T-cell (primary cell): ENCODE measurements around the gene LRTM2. TPM values are rescaled to one million over a fixed set of nuclear protein-coding genes. Genes with fewer than 3 reads are reported as not detected.

Experiments
- ATAC-seq, 4 experiments: fragments of 200-7000 bp in 3 of 4; fragments of 150-1000 bp in 1 of 4; cut with Tn5 transposase; replicated peaks in 1 of 4; 1 replicate in 3 of 4; 2 replicates in 1 of 4; pipeline ENCODE4 v1.10.0; 2021; ENCODE audit warnings: moderate library complexity in 3 of 4, mild to moderate bottlenecking in 2 of 4, moderate number of reproducible peaks in 1 of 4
- CTCF ChIA-PET, 2 donors: fragments of 300-600 bp; sonication (Branson Sonifier 250); formaldehyde crosslinking; loops; one replicate each; lab custom pipeline; 2022; ENCODE audit warnings: antibody characterized with exemption in 2 of 2; lab: Charles Lee
- POLR2A ChIA-PET, 2 donors: fragments of 300-600 bp; sonication (Branson Sonifier 250); formaldehyde crosslinking; loops; one replicate each; lab custom pipeline; 2022; ENCODE audit warnings: antibody characterized with exemption in 2 of 2; lab: Charles Lee
- DNase-seq, 35 experiments: peaks; one replicate each; pipeline versions ENCODE4 v3.0.0 to v3.0.0-alpha.2; 2013 to 2023
- H3K27ac ChIP-seq: one replicate; pipeline ENCODE4 v1.5.1; 2013; ENCODE audit warnings: low read length
- H3K27me3 ChIP-seq, 2 experiments: replicated peaks in 1 of 2; 1 replicate in 1 of 2; 2 replicates in 1 of 2; pipeline versions ENCODE4 v1.6.1 to v1.7.0; 2013; ENCODE audit warnings: low read length in 1 of 2, mixed read lengths in 1 of 2; ENCODE audit not compliant: control insufficient read depth in 2 of 2, insufficient read depth in 2 of 2; ENCODE audit errors: extremely low read depth in 1 of 2
- H3K36me3 ChIP-seq, 2 donors: 1 replicate in 1 of 2; 2 replicates in 1 of 2; pipeline versions ENCODE4 v1.6.1 to v1.7.0; 2013; ENCODE audit warnings: low read length in 1 of 2; ENCODE audit not compliant: control insufficient read depth in 2 of 2, insufficient read depth in 1 of 2; ENCODE audit errors: extremely low read depth in 1 of 2
- H3K4me1 ChIP-seq, 2 experiments: 1 replicate in 1 of 2; 2 replicates in 1 of 2; pipeline versions ENCODE4 v1.6.1 to v1.7.0; 2013; ENCODE audit warnings: low read length in 2 of 2, mixed read lengths in 1 of 2; ENCODE audit not compliant: insufficient read depth in 2 of 2, control insufficient read depth in 1 of 2; ENCODE audit errors: extremely low read depth in 1 of 2
- H3K4me3 ChIP-seq, 2 donors: 1 replicate in 1 of 2; 2 replicates in 1 of 2; pipeline versions ENCODE4 v1.5.1 to v1.7.0; 2013; ENCODE audit warnings: mild to moderate bottlenecking in 2 of 2, low read length in 1 of 2, moderate library complexity in 1 of 2; ENCODE audit not compliant: control insufficient read depth in 1 of 2; ENCODE audit errors: extremely low read depth in 1 of 2
- H3K9me3 ChIP-seq: 2 replicates; pipeline ENCODE4 v1.7.0; 2013
- H3K27ac Mint-ChIP-seq, 2 donors: one replicate each; pipeline ENCODE4 v1.8.0; 2020 to 2021; ENCODE audit warnings: mild to moderate bottlenecking in 2 of 2, mixed read lengths in 2 of 2
- H3K27me3 Mint-ChIP-seq, 2 donors: one replicate each; pipeline ENCODE4 v1.8.0; 2021 to 2022; ENCODE audit warnings: mixed read lengths in 2 of 2
- H3K36me3 Mint-ChIP-seq: one replicate; pipeline ENCODE4 v1.8.0; 2021; ENCODE audit warnings: mixed read lengths
- H3K4me1 Mint-ChIP-seq, 3 donors: one replicate each; pipeline ENCODE4 v1.8.0; 2020 to 2022; ENCODE audit warnings: mixed read lengths in 3 of 3, mild to moderate bottlenecking in 1 of 3
- H3K4me3 Mint-ChIP-seq, 3 donors: one replicate each; pipeline ENCODE4 v1.8.0; 2020 to 2022; ENCODE audit warnings: mild to moderate bottlenecking in 3 of 3, mixed read lengths in 3 of 3, moderate library complexity in 3 of 3
- H3K9me3 Mint-ChIP-seq, 3 donors: one replicate each; pipeline ENCODE4 v1.8.0; 2020 to 2022; ENCODE audit warnings: mixed read lengths in 3 of 3
- WGBS: methylation state at CpG from one replicate; pipeline ENCODE4 v1.1.5; 2013; ENCODE audit warnings: missing lambda C conversion rate; ENCODE audit not compliant: insufficient coverage; 5-methylcytosine and 5-hydroxymethylcytosine counted together
- total RNA-seq, 35 experiments: library from RNA in 6 of 35; stranded (reverse) in 6 of 35; fragments of 120-200 nt in 1 of 35; gene quantifications; one replicate each; pipeline versions ENCODE4 v1.2.1 to v1.2.4 and lab custom pipeline; 2013 to 2026

The LRTM2 gene
- total RNA-seq, 5 donors from 2014 or later (not counting 1 experiment from before 2014, with no cell fraction given): not detected

DNA sequence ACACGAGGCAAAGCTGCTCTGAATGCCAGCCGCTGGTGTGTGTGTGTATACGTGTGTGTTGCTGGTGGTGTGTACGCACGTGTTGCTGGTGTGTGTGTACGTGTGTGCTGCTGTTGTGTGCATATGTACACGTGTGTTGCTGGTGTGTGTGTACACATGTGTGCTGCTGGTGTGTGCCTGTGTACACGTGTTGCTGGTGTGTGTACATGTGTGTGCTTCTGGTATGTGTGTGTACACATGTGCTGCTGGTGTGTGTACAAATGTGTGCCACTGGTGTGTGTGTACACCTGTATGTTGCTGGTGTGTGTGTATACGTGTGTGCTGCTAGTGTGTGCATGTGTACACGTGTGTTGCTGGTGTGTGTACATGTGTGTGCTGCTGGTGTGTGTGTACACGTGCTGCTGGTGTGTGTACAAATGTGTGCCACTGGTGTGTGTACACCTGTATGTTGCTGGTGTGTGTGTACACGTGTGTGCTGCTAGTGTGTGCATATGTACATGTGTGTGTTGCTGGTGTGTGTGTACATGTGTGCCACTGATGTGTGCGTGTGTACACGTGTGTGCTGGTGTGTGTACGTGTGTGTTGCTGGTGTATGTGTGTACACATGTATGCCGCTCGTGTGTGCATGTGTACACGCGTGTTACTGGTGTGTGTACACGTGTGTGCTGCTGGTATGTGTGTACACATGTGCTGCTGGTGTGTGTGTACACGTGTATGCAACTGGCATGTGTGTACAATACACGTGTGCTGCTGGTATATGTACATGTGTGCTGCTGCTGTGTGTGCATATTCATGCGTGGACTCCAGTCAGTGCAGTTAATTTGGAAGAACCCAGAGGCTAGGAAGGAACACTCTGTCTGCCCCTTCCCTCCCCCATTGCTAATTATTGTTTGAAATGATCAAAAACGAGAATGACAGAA is 50.9 kb downstream of the LRTM2 start:
- Histone ChIP-seq H3K36me3 (no peaks in the 10 kb centered on the region), H3K27ac (no peak overlapping the region), H3K4me1 (no peaks in the 10 kb centered on the region), H3K27me3 (no peaks in the 10 kb centered on the region), H3K9me3 (no peaks in the 10 kb centered on the region), H3K4me3 (no peak overlapping the region)
- no peak for ATAC-seq
- peaks cover 16 to 19% of the 10 kb centered on the region in 2 donors for H3K27me3 Mint-ChIP-seq
- H3K4me3 Mint-ChIP-seq: no peak overlapping the region
- 90% methylated on average over 22 of the region's 24 CpGs for WGBS
- POLR2A ChIA-PET: no interaction called here
- DNase-seq: no peak
- CTCF ChIA-PET: no interaction called here
- no peaks in the 10 kb centered on the region for H3K4me1 Mint-ChIP-seq
- peaks cover 4% of the 10 kb centered on the region for H3K36me3 Mint-ChIP-seq
- no peak overlapping the region for H3K27ac Mint-ChIP-seq
- peaks cover 0 to 19% (median 7%) of the 10 kb centered on the region in 3 donors for H3K9me3 Mint-ChIP-seq

DNA sequence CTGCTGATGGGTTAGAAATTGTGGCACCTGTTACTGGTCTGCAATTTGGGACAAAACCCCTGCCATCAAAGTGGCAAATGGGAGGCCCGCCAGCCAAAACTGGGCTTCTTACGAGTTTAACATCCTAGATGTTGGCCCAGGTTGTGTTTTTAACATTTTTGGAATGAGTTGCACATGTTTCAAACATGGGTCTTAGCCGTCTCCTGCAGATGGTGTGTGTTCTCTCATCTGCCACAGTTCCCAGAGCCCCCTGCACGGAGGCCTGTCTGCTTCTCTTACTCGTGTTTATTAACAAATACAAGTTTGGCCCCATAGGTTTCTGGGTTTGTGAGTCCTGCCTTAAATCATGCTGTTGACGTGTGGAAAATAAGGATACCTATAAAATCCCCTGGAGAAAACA is 51.6 kb downstream of the LRTM2 start:
- H3K9me3 ChIP-seq: no peaks in the 10 kb centered on the region
- 89% methylated on average over 5 of the region's 6 CpGs for WGBS
- ChIA-PET POLR2A (no interaction called here), CTCF (no interaction called here)
- H3K4me3 ChIP-seq: no peak overlapping the region
- H3K4me1 ChIP-seq: no peaks in the 10 kb centered on the region
- H3K36me3 ChIP-seq: no peaks in the 10 kb centered on the region
- peaks cover 0 to 19% (median 7%) of the 10 kb centered on the region in 3 donors for H3K9me3 Mint-ChIP-seq
- ATAC-seq (no peak), DNase-seq (no peak)
- H3K4me1 Mint-ChIP-seq: no peaks in the 10 kb centered on the region
- H3K27ac ChIP-seq: no peak overlapping the region
- H3K27me3 ChIP-seq: no peaks in the 10 kb centered on the region
- peaks cover 4% of the 10 kb centered on the region for H3K36me3 Mint-ChIP-seq
- H3K27ac Mint-ChIP-seq: no peak overlapping the region
- H3K27me3 Mint-ChIP-seq: peaks cover 11 to 23% of the 10 kb centered on the region in 2 donors
- no peak overlapping the region for H3K4me3 Mint-ChIP-seq

DNA sequence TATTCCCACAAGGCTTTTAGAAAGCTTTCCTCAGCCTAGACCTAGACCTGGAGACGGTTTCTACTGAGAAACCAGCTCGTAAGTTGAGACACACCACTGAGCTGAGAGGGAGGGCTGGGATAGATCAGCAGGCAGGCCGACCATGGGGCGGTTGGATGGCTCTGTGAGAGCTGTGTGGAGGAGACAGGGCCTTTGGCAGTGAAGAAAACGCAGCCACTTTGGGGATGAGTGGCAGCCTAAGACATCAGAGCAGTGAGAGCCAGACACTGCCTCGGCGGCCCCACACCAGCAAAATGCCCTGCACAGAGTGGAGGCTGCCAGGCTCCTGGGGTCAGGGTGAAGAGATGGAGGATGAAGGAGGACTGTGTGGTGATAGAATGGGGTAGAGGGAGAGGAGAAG is 52.1 kb downstream of the LRTM2 start:
- ATAC-seq: no peak
- 88% methylated on average over 6 of the region's 7 CpGs for WGBS
- no peak overlapping the region for H3K27ac Mint-ChIP-seq

DNA sequence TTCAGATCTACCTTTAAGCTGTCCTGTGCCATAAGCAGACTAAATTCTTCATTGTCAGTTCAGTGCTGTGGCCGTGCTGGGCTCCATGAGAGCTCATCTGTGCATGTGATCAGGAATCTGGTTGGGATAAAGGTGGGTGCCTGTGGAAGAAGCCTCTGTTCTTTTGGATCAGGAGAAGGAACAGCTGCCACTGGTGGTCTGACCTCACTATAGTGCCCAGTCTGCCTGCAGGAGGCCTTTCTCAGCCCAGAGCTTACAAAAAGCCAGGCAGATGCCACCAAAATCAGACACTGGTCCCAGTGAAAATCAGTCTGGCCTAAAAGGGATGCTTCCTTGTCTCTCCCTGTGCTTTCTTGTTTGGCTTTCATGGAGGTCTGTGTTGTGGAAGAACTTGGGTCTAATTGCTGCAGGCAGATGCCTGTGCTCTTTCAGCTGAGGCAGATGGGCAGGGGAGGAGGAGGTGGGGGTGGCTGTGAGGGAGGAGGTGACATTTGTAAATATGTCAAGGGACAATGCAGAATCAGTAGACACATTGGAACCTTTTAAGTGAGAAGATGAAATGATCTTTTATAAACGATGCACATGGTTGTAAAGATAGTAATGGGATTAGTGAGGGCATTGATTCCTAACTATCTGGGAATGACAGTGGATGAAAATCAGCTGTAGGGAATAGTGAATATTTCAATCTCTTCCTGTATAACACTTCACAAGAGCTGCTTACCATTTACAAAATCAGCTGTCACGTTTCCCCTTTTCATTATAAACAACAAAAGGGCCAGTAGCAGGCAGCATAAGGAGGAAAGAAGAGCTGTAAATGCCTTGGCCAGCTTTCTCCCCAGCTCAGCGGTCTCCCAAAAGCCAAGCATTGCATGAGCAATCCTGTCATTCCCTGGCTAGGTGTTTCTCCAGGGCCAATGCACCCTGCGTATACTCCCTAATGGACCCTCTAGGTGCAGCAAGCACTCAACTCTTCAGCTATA is 53.5 kb downstream of the LRTM2 start:
- Histone ChIP-seq H3K27ac (no peak overlapping the region), H3K27me3 (no peaks in the 10 kb centered on the region), H3K4me1 (no peaks in the 10 kb centered on the region), H3K36me3 (no peaks in the 10 kb centered on the region), H3K9me3 (no peaks in the 10 kb centered on the region), H3K4me3 (no peak overlapping the region)
- Mint-ChIP-seq H3K4me3 (no peak overlapping the region), H3K36me3 (no peaks in the 10 kb centered on the region), H3K27me3 (peaks cover 4 to 13% of the 10 kb centered on the region in 2 donors), H3K9me3 (peaks cover 0 to 9% (median 7%) of the 10 kb centered on the region in 3 donors), H3K4me1 (no peaks in the 10 kb centered on the region), H3K27ac (no peak overlapping the region)
- DNase-seq (no peak), ATAC-seq (no peak)
- 80% methylated on average over 3 of the region's 5 CpGs for WGBS
- ChIA-PET CTCF (interaction anchor here in 1 of 2 donors (0.5 kb wide), 1 partner anchor 938 kb away, joined by 3 read pairs; no protein-coding TSS in a partner anchor), POLR2A (no interaction called here)

More for the DNA sequence above, 52.1 kb downstream of the LRTM2 start:
- no peaks in the 10 kb centered on the region for H3K4me1 Mint-ChIP-seq
- Histone ChIP-seq H3K36me3 (no peaks in the 10 kb centered on the region), H3K27ac (no peak overlapping the region), H3K27me3 (no peaks in the 10 kb centered on the region), H3K4me1 (no peaks in the 10 kb centered on the region), H3K4me3 (no peak overlapping the region), H3K9me3 (no peaks in the 10 kb centered on the region)
- DNase-seq: no peak
- ChIA-PET CTCF (no interaction called here), POLR2A (no interaction called here)
- H3K9me3 Mint-ChIP-seq: peaks cover 0 to 19% (median 7%) of the 10 kb centered on the region in 3 donors
- H3K36me3 Mint-ChIP-seq: peaks cover 4% of the 10 kb centered on the region
- peaks cover 8 to 21% of the 10 kb centered on the region in 2 donors for H3K27me3 Mint-ChIP-seq
- H3K4me3 Mint-ChIP-seq: no peak overlapping the region

DNA sequence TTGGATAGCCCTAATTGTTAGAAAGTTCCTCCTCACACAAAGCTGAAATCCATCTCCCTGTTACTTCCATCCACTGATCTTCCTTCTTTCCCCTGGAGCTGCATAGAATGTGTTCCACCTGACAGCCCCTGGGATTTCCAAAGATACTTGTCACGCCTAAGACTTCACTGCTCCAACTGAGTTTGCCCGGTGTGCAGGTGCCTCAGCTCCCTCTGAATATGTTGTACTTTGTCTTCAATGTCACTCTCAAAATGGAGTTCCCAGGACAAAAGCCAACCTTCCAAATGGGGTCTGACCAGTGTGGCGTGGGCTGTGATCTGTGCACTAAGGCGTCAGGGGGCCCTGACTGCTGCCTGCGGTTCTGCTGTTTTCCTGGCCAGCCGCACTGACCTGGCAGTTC is 55.2 kb downstream of the LRTM2 start:
- no peaks in the 10 kb centered on the region for H3K9me3 ChIP-seq
- Mint-ChIP-seq H3K27me3 (peaks cover 0 to 13% of the 10 kb centered on the region in 2 donors), H3K4me1 (no peaks in the 10 kb centered on the region), H3K4me3 (no peak overlapping the region), H3K36me3 (no peaks in the 10 kb centered on the region), H3K9me3 (peaks cover 0 to 7% (median 4%) of the 10 kb centered on the region in 3 donors), H3K27ac (no peak overlapping the region)
- H3K27ac ChIP-seq: no peak overlapping the region
- no peaks in the 10 kb centered on the region for H3K36me3 ChIP-seq
- no peaks in the 10 kb centered on the region for H3K4me1 ChIP-seq
- ATAC-seq: no peak
- H3K27me3 ChIP-seq: peaks cover 0 to 4% of the 10 kb centered on the region in 2 experiments
- CTCF ChIA-PET: no interaction called here
- no peak overlapping the region for H3K4me3 ChIP-seq
- POLR2A ChIA-PET: no interaction called here
- no peak for DNase-seq
- 81% methylated on average over 6 of the region's 6 CpGs for WGBS

DNA sequence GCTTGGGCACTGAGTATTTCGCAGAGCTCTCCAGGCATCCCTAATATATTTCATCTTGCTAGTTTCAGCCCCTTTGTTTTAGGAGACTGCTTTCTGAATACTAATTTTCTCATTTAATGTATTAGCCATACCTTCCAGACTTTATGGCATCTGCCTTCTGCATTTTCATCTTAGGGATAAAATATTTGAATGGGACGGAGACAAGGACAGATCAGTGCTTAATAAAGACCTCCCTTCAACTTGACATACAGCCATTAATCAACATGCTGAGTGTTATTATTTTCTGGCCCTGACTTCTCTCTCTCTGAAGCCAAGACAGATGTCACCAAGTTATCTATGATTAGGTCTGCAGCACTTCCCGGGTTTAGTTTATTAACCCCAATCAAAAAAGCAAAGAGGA is 55.7 kb downstream of the LRTM2 start:
- ATAC-seq (no peak), DNase-seq (no peak)
- no peaks in the 10 kb centered on the region for H3K36me3 Mint-ChIP-seq
- WGBS: no CpG with 5 or more reads among the region's 3 CpGs
- no peak overlapping the region for H3K4me3 Mint-ChIP-seq
- Histone ChIP-seq H3K4me1 (no peaks in the 10 kb centered on the region), H3K27me3 (peaks cover 0 to 4% of the 10 kb centered on the region in 2 experiments), H3K27ac (no peak overlapping the region), H3K9me3 (no peaks in the 10 kb centered on the region), H3K36me3 (no peaks in the 10 kb centered on the region), H3K4me3 (no peak overlapping the region)
- ChIA-PET POLR2A (no interaction called here), CTCF (no interaction called here)
- H3K27ac Mint-ChIP-seq: no peak overlapping the region
- H3K4me1 Mint-ChIP-seq: no peaks in the 10 kb centered on the region
- peaks cover 0 to 5% (median 4%) of the 10 kb centered on the region in 3 donors for H3K9me3 Mint-ChIP-seq
- peaks cover 0 to 13% of the 10 kb centered on the region in 2 donors for H3K27me3 Mint-ChIP-seq
